ENCODE measurements around the gene CCT4. TPM values are rescaled to one million over a fixed set of nuclear protein-coding genes. Genes with fewer than 3 reads are reported as not detected.
"Not testable (repeated sequence)": the region's sequence is repeated elsewhere in the genome, so short reads cannot be mapped to it uniquely, and the experiment has no call there.

The CCT4 gene
- total RNA-seq, 4 donors from 2014 or later = 31.5 to 61.9 (median 44.3) TPM

- H3K4me1 ChIP-seq = no peaks in the 10 kb centered on the region
- no peak overlapping the region for H3K27ac ChIP-seq
- no peaks in the 10 kb centered on the region for H3K27me3 ChIP-seq
- no peak for DNase-seq
- TF ChIP-seq CTCF (IDR thresholded peaks at IDR 0.05) (peak in 2 of 6 experiments; percentile 16 to 32), POLR2A (IDR thresholded peaks at IDR 0.05) (no peak)
- no peak overlapping the region for H3K4me3 ChIP-seq
- no peaks in the 10 kb centered on the region for H3K36me3 ChIP-seq
- no peaks in the 10 kb centered on the region for H3K9me3 ChIP-seq
Measured at GRCh38 chr2:61898810-61899209, 10.4 kb upstream of the CCT4 start.

DNA sequence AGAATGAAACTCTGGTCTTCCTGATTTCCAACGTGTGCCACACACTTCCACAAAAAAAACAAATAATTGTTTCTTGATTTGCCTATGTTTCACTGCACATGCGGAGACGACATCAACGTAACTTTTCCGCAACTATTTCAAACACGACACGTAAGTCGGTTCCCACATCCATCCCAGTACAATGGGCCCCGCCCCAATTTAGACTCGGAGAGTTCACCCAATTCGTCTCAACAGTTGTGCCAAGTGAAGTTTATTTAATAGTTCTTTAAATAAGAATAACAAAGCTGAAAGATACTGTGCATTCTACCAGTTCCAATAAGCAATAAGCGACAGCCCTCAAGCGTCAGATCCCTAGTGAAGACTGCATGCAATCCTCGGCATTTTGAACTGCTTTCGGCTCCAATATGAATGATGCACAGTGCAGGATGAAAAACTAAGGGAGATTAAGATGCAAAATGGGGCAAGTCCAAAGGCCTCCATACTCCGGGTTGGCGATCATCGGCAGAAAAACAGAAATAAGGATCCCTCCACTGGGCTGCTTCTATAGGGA, 664 bp downstream of the CCT4 start:
- H3K4me1 ChIP-seq = peaks cover 0 to 22% (median 6%) of the 10 kb centered on the region in 4 donors
- peak overlapping the region; percentile 61 to 83 (median 74) for H3K4me3 ChIP-seq
- H3K27ac ChIP-seq = peak overlapping the region; percentile 90 to 95 (median 93)
- no peak for TF ChIP-seq POLR2A (IDR thresholded peaks at IDR 0.05)
- no peak for TF ChIP-seq CTCF (IDR thresholded peaks at IDR 0.05)
- no peaks in the 10 kb centered on the region for H3K27me3 ChIP-seq
- DNase-seq = no peak
- peaks cover 0 to 21% (median 0%) of the 10 kb centered on the region in 3 donors for H3K36me3 ChIP-seq
- no peaks in the 10 kb centered on the region for H3K9me3 ChIP-seq

- H3K4me3 ChIP-seq = no peak overlapping the region
- TF ChIP-seq POLR2A (IDR thresholded peaks at IDR 0.05) = no peak
- TF ChIP-seq CTCF (IDR thresholded peaks at IDR 0.05) = no peak
- H3K36me3 ChIP-seq = peaks cover 0 to 39% (median 0%) of the 10 kb centered on the region in 3 donors
Measured at GRCh38 chr2:61885896-61886603, 2.4 kb downstream of the CCT4 start.

GRCh38 chr2:61882850-61883249, 5.6 kb downstream of the CCT4 start:
- no peaks in the 10 kb centered on the region for H3K27me3 ChIP-seq
- H3K27ac ChIP-seq = no peak overlapping the region
- H3K4me3 ChIP-seq = no peak overlapping the region
- H3K9me3 ChIP-seq = no peaks in the 10 kb centered on the region
- TF ChIP-seq CTCF (IDR thresholded peaks at IDR 0.05) (no peak), POLR2A (IDR thresholded peaks at IDR 0.05) (no peak)
- H3K4me1 ChIP-seq = peaks cover 0 to 18% (median 6%) of the 10 kb centered on the region in 4 donors
- H3K36me3 ChIP-seq = peaks cover 0 to 69% (median 0%) of the 10 kb centered on the region in 3 donors
- no peak for DNase-seq

More at GRCh38 chr2:61885896-61886603, 2.4 kb downstream of the CCT4 start:
- Histone ChIP-seq H3K4me1 (peaks cover 0 to 22% (median 6%) of the 10 kb centered on the region in 4 donors), H3K27me3 (no peaks in the 10 kb centered on the region), H3K27ac (no peak overlapping the region), H3K9me3 (no peaks in the 10 kb centered on the region)
- DNase-seq = no peak

DNA sequence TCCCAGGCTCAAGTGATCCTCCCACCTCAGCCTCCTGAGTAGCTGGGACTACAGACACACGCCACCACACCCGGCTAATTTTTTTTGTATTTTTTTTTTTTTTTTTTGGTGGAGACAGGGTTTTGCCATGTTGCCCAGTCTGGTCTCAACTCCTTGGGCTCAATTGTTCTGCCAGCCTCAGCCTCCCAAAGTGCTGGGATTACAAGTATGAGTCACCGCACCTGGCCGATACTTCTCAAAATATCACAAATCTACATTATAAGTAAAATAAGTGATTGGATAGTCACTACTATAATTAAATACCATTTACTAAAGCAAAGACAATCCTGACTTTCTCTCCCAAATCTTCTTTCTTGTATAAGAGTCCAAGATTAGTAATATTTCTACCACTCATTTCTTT, 9.1 kb downstream of the CCT4 start:
- not testable (repeated sequence) for H3K9me3 ChIP-seq, H3K4me3 ChIP-seq, H3K27ac ChIP-seq, DNase-seq, H3K4me1 ChIP-seq, H3K27me3 ChIP-seq
- H3K36me3 ChIP-seq = peaks cover 0 to 98% (median 0%) of the 10 kb centered on the region in 3 donors

GRCh38 chr2:61878761-61879160, 9.7 kb downstream of the CCT4 start:
- H3K27ac ChIP-seq = no peak overlapping the region
- no peak for TF ChIP-seq CTCF (IDR thresholded peaks at IDR 0.05)
- TF ChIP-seq POLR2A (IDR thresholded peaks at IDR 0.05) = no peak

More at GRCh38 chr2:61878761-61879160, 9.7 kb downstream of the CCT4 start:
- Histone ChIP-seq H3K36me3 (peaks cover 0 to 98% (median 0%) of the 10 kb centered on the region in 3 donors), H3K27me3 (no peaks in the 10 kb centered on the region), H3K9me3 (no peaks in the 10 kb centered on the region), H3K4me1 (no peaks in the 10 kb centered on the region), H3K4me3 (no peak overlapping the region)
- no peak for DNase-seq

Data from Peyer's patch (tissue), 4 donors.